D341Med (cell line): ENCODE data around the gene KLHL1.

Experiments
- DNase-seq: peaks from one replicate; pipeline ENCODE4 v3.0.0; 2012; ENCODE audit warnings: low spot score

The KLHL1 gene

DNA sequence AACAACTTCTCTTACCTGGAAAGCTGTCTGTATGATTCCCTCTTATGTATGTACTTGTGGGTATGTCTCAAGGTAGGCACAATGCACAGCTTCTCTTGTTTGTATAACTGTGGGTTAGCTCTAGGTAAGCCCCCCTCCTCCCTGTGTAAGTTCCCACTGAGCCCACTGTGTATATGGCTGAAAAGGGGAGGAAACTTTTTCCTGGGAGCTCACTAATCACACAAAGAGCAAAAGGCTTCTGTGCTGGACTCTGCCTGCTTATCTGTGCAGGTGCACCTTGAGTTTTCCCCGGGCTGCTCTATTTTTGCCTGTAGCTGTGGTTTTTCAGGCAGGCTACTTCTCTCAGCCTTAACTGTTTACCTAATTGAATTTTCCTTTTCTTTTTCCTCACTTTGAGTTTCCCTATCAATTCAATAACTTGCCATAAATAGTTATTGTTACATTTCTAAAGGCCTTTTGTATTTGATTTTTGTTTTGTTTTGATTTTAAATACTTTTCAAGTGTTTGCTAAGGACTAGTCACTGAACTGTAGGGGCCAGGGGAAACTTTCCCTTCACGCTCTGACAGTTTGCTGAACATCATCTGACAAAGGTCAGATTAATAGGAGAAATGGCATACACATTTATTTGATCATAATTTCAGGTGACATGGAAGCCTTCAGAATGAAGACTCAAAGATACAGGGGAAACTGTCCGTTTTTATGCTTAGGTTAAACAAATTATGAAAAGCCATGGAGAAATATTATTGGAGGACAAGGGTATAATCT lies 424.1 kb downstream of the KLHL1 start:
- DNase-seq, result no peak

DNA sequence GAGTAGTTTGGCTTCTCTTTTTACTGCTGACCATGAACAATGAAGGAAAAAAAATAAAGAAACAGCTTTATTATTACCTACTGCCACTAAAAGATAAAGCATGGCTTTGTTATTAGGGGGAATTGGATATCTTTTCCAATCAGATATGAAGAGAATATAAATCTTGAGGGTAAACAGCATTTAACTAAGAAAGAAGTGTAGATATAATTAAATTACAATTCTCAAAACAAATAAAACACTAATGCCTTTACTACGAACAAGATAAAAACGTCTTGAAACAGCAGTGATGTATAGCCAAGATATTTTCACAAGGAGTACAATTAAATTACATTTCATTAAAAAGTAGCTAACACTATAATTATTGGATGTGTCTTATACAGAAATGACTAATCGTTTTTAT lies 426.5 kb downstream of the KLHL1 start:
- DNase-seq, result no peak

GRCh38 chr13:69677343-69677742 lies 430.9 kb downstream of the KLHL1 start:
- no peak for DNase-seq

- DNase-seq, result no peak
These were observed 432.0 kb downstream of the KLHL1 start for GRCh38 chr13:69676286-69676685.

GRCh38 chr13:69660155-69660554 lies 448.1 kb downstream of the KLHL1 start:
- no peak for DNase-seq

DNA sequence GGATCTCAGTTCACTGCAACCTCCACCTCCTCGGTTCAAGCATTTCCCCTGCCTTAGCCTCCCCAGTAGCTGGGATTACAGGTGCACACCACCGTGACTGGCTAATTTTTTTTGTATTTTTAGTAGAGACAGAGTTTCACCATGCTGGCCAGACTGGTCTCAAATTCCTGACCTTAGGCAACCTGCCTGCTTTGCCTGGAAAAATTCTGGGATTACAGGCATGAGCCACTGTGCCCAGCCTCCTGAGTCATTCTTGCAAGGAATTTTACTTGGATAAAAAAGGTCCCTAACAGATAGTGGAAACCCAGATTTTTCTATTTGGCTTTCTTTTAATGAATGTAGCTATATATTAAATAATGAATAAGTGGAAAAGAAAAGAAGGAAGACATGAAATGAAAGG lies 450.6 kb downstream of the KLHL1 start:
- DNase-seq, result no peak

- DNase-seq, result no peak
These were observed 453.9 kb downstream of the KLHL1 start for GRCh38 chr13:69654392-69654791.
